ENCODE measurements around the gene DDRGK1.

The DDRGK1 gene

GRCh38 chr20:3202965-3203314 lies 1.5 kb downstream of the DDRGK1 start:
- Histone ChIP-seq H3K4me1 (ENCODE audit: control insufficient read depth in 5 of 5, insufficient read depth in 5 of 5, low read length in 5 of 5) (peaks cover 0 to 20% (median 18%) of the 10 kb centered on the region in 5 donors), H3K27ac (ENCODE audit: low read depth, low read length) (no peak overlapping the region), H3K9me3 (ENCODE audit: control insufficient read depth in 5 of 5, low read length in 5 of 5) (no peaks in the 10 kb centered on the region), H3K4me3 (ENCODE audit: low read depth in 1 of 5, low read length in 5 of 5) (peak overlapping the region; percentile 35 to 98 (median 92)), H3K9ac (ENCODE audit: low read length in 5 of 5) (peak overlapping the region in 4 of 5 donors; percentile 83 to 96 (median 94)), H3K36me3 (ENCODE audit: control insufficient read depth in 5 of 5, insufficient read depth in 5 of 5, low read length in 5 of 5) (peaks cover 0 to 24% (median 20%) of the 10 kb centered on the region in 5 donors), H3K27me3 (ENCODE audit: control insufficient read depth in 5 of 5, insufficient read depth in 4 of 5, low read length in 5 of 5) (no peaks in the 10 kb centered on the region)

- H3K27ac ChIP-seq (ENCODE audit: low read depth, low read length): no peak overlapping the region
- no peaks in the 10 kb centered on the region for H3K9me3 ChIP-seq (ENCODE audit: control insufficient read depth in 5 of 5, low read length in 5 of 5)
- H3K27me3 ChIP-seq (ENCODE audit: control insufficient read depth in 5 of 5, insufficient read depth in 4 of 5, low read length in 5 of 5): no peaks in the 10 kb centered on the region
- peaks cover 0 to 20% (median 18%) of the 10 kb centered on the region in 5 donors for H3K4me1 ChIP-seq (ENCODE audit: control insufficient read depth in 5 of 5, insufficient read depth in 5 of 5, low read length in 5 of 5)
- no peak overlapping the region for H3K4me3 ChIP-seq (ENCODE audit: low read depth in 1 of 5, low read length in 5 of 5)
- peaks cover 0 to 41% (median 30%) of the 10 kb centered on the region in 5 donors for H3K36me3 ChIP-seq (ENCODE audit: control insufficient read depth in 5 of 5, insufficient read depth in 5 of 5, low read length in 5 of 5)
- no peak overlapping the region for H3K9ac ChIP-seq (ENCODE audit: low read length in 5 of 5)
Observed at GRCh38 chr20:3199976-3200755, 4.3 kb downstream of the DDRGK1 start.

GRCh38 chr20:3199206-3199605 lies 5.3 kb downstream of the DDRGK1 start:
- no peak overlapping the region for H3K4me3 ChIP-seq (ENCODE audit: low read depth in 1 of 5, low read length in 5 of 5)
- no peaks in the 10 kb centered on the region for H3K27me3 ChIP-seq (ENCODE audit: control insufficient read depth in 5 of 5, insufficient read depth in 4 of 5, low read length in 5 of 5)
- peaks cover 0 to 18% (median 17%) of the 10 kb centered on the region in 5 donors for H3K4me1 ChIP-seq (ENCODE audit: control insufficient read depth in 5 of 5, insufficient read depth in 5 of 5, low read length in 5 of 5)
- H3K9ac ChIP-seq (ENCODE audit: low read length in 5 of 5): no peak overlapping the region
- peaks cover 0 to 51% (median 40%) of the 10 kb centered on the region in 5 donors for H3K36me3 ChIP-seq (ENCODE audit: control insufficient read depth in 5 of 5, insufficient read depth in 5 of 5, low read length in 5 of 5)
- H3K27ac ChIP-seq (ENCODE audit: low read depth, low read length): no peak overlapping the region
- no peaks in the 10 kb centered on the region for H3K9me3 ChIP-seq (ENCODE audit: control insufficient read depth in 5 of 5, low read length in 5 of 5)

GRCh38 chr20:3195590-3196237 lies 8.8 kb downstream of the DDRGK1 start:
- no peaks in the 10 kb centered on the region for H3K27me3 ChIP-seq (ENCODE audit: control insufficient read depth in 5 of 5, insufficient read depth in 4 of 5, low read length in 5 of 5)
- no peak overlapping the region for H3K4me3 ChIP-seq (ENCODE audit: low read depth in 1 of 5, low read length in 5 of 5)
- no peak overlapping the region for H3K27ac ChIP-seq (ENCODE audit: low read depth, low read length)
- H3K9me3 ChIP-seq (ENCODE audit: control insufficient read depth in 5 of 5, low read length in 5 of 5): no peaks in the 10 kb centered on the region
- no peak overlapping the region for H3K9ac ChIP-seq (ENCODE audit: low read length in 5 of 5)
- H3K4me1 ChIP-seq (ENCODE audit: control insufficient read depth in 5 of 5, insufficient read depth in 5 of 5, low read length in 5 of 5): no peaks in the 10 kb centered on the region
- H3K36me3 ChIP-seq (ENCODE audit: control insufficient read depth in 5 of 5, insufficient read depth in 5 of 5, low read length in 5 of 5): peaks cover 0 to 81% (median 72%) of the 10 kb centered on the region in 5 donors

- Histone ChIP-seq H3K9ac (ENCODE audit: low read length in 5 of 5) (no peak overlapping the region), H3K27me3 (ENCODE audit: control insufficient read depth in 5 of 5, insufficient read depth in 4 of 5, low read length in 5 of 5) (no peaks in the 10 kb centered on the region), H3K36me3 (ENCODE audit: control insufficient read depth in 5 of 5, insufficient read depth in 5 of 5, low read length in 5 of 5) (peaks cover 0 to 81% (median 73%) of the 10 kb centered on the region in 5 donors), H3K4me1 (ENCODE audit: control insufficient read depth in 5 of 5, insufficient read depth in 5 of 5, low read length in 5 of 5) (no peaks in the 10 kb centered on the region), H3K9me3 (ENCODE audit: control insufficient read depth in 5 of 5, low read length in 5 of 5) (no peaks in the 10 kb centered on the region), H3K27ac (ENCODE audit: low read depth, low read length) (no peak overlapping the region), H3K4me3 (ENCODE audit: low read depth in 1 of 5, low read length in 5 of 5) (no peak overlapping the region)
Observed at GRCh38 chr20:3194617-3195280, 9.7 kb downstream of the DDRGK1 start.

- peaks cover 0 to 81% (median 72%) of the 10 kb centered on the region in 5 donors for H3K36me3 ChIP-seq (ENCODE audit: control insufficient read depth in 5 of 5, insufficient read depth in 5 of 5, low read length in 5 of 5)
- no peak overlapping the region for H3K9ac ChIP-seq (ENCODE audit: low read length in 5 of 5)
- H3K27ac ChIP-seq (ENCODE audit: low read depth, low read length): no peak overlapping the region
- no peaks in the 10 kb centered on the region for H3K27me3 ChIP-seq (ENCODE audit: control insufficient read depth in 5 of 5, insufficient read depth in 4 of 5, low read length in 5 of 5)
- no peak overlapping the region for H3K4me3 ChIP-seq (ENCODE audit: low read depth in 1 of 5, low read length in 5 of 5)
- no peaks in the 10 kb centered on the region for H3K9me3 ChIP-seq (ENCODE audit: control insufficient read depth in 5 of 5, low read length in 5 of 5)
- H3K4me1 ChIP-seq (ENCODE audit: control insufficient read depth in 5 of 5, insufficient read depth in 5 of 5, low read length in 5 of 5): no peaks in the 10 kb centered on the region
Observed at GRCh38 chr20:3193806-3194616, 10.5 kb downstream of the DDRGK1 start.

GRCh38 chr20:3192226-3193015 lies 12.1 kb downstream of the DDRGK1 start:
- H3K4me1 ChIP-seq (ENCODE audit: control insufficient read depth in 5 of 5, insufficient read depth in 5 of 5, low read length in 5 of 5): no peaks in the 10 kb centered on the region
- no peak overlapping the region for H3K9ac ChIP-seq (ENCODE audit: low read length in 5 of 5)
- H3K27me3 ChIP-seq (ENCODE audit: control insufficient read depth in 5 of 5, insufficient read depth in 4 of 5, low read length in 5 of 5): no peaks in the 10 kb centered on the region
- no peak overlapping the region for H3K4me3 ChIP-seq (ENCODE audit: low read depth in 1 of 5, low read length in 5 of 5)
- no peak overlapping the region for H3K27ac ChIP-seq (ENCODE audit: low read depth, low read length)
- peaks cover 0 to 77% (median 67%) of the 10 kb centered on the region in 5 donors for H3K36me3 ChIP-seq (ENCODE audit: control insufficient read depth in 5 of 5, insufficient read depth in 5 of 5, low read length in 5 of 5)
- H3K9me3 ChIP-seq (ENCODE audit: control insufficient read depth in 5 of 5, low read length in 5 of 5): no peaks in the 10 kb centered on the region

GRCh38 chr20:3190681-3191111 lies 13.8 kb downstream of the DDRGK1 start:
- Histone ChIP-seq H3K4me3 (ENCODE audit: low read depth in 1 of 5, low read length in 5 of 5) (no peak overlapping the region), H3K4me1 (ENCODE audit: control insufficient read depth in 5 of 5, insufficient read depth in 5 of 5, low read length in 5 of 5) (no peaks in the 10 kb centered on the region), H3K27me3 (ENCODE audit: control insufficient read depth in 5 of 5, insufficient read depth in 4 of 5, low read length in 5 of 5) (no peaks in the 10 kb centered on the region), H3K27ac (ENCODE audit: low read depth, low read length) (no peak overlapping the region), H3K9me3 (ENCODE audit: control insufficient read depth in 5 of 5, low read length in 5 of 5) (no peaks in the 10 kb centered on the region), H3K36me3 (ENCODE audit: control insufficient read depth in 5 of 5, insufficient read depth in 5 of 5, low read length in 5 of 5) (peaks cover 0 to 69% (median 62%) of the 10 kb centered on the region in 5 donors), H3K9ac (ENCODE audit: low read length in 5 of 5) (no peak overlapping the region)

- Histone ChIP-seq H3K36me3 (ENCODE audit: control insufficient read depth in 5 of 5, insufficient read depth in 5 of 5, low read length in 5 of 5) (peaks cover 0 to 59% (median 53%) of the 10 kb centered on the region in 5 donors), H3K4me1 (ENCODE audit: control insufficient read depth in 5 of 5, insufficient read depth in 5 of 5, low read length in 5 of 5) (no peaks in the 10 kb centered on the region), H3K27ac (ENCODE audit: low read depth, low read length) (no peak overlapping the region), H3K9me3 (ENCODE audit: control insufficient read depth in 5 of 5, low read length in 5 of 5) (no peaks in the 10 kb centered on the region), H3K9ac (ENCODE audit: low read length in 5 of 5) (no peak overlapping the region), H3K4me3 (ENCODE audit: low read depth in 1 of 5, low read length in 5 of 5) (no peak overlapping the region), H3K27me3 (ENCODE audit: control insufficient read depth in 5 of 5, insufficient read depth in 4 of 5, low read length in 5 of 5) (no peaks in the 10 kb centered on the region)
Observed at GRCh38 chr20:3189561-3190131, 14.8 kb downstream of the DDRGK1 start.

Data from subcutaneous abdominal adipose tissue (tissue), 5 donors.